ENCODE data around the gene DYNC2H1.

GRCh38 chr11:103228807-103229206 lies 119.6 kb downstream of the DYNC2H1 start:
- TF ChIP-seq CTCF (IDR thresholded peaks at IDR 0.05), result no peak
- TF ChIP-seq POLR2A (IDR thresholded peaks at IDR 0.05), result no peak
- TF ChIP-seq EP300 (IDR thresholded peaks at IDR 0.05), result no peak
